GM10266 (cell line): ENCODE data around the gene ZNF74.

Source experiments
- DNase-seq: peaks from one replicate; pipeline ENCODE4 v3.0.0; 2012; ENCODE audit errors: extremely low spot score
- CTCF ChIP-seq: IDR thresholded peaks from 2 replicates; pipeline ENCODE4 v1.5.1; 2012; ENCODE audit warnings: mild to moderate bottlenecking, low read depth; ENCODE audit not compliant: control insufficient read depth, insufficient read depth; ENCODE audit errors: missing control alignments

The ZNF74 gene

GRCh38 chr22:20430720-20431510 is 37.0 kb downstream of the ZNF74 start:
- peak; percentile 60 for DNase-seq
- no peak for TF ChIP-seq CTCF

- DNase-seq = peak; percentile 48
Measured at GRCh38 chr22:20431511-20432192, 37.7 kb downstream of the ZNF74 start.

GRCh38 chr22:20432244-20432686 is 38.3 kb downstream of the ZNF74 start:
- TF ChIP-seq CTCF = no peak
- DNase-seq = no peak

More at GRCh38 chr22:20431511-20432192, 37.7 kb downstream of the ZNF74 start:
- TF ChIP-seq CTCF = no peak

GRCh38 chr22:20433191-20433590 is 39.2 kb downstream of the ZNF74 start:
- no peak for DNase-seq
- TF ChIP-seq CTCF = no peak

GRCh38 chr22:20433686-20434241 is 39.8 kb downstream of the ZNF74 start:
- no peak for DNase-seq
- no peak for TF ChIP-seq CTCF

GRCh38 chr22:20434264-20434751 is 40.4 kb downstream of the ZNF74 start:
- no peak for DNase-seq
- no peak for TF ChIP-seq CTCF
